ENCODE measurements around the gene LMBR1L.
A peak's percentile ranks its signal among the peaks of the same experiment; 100 is the strongest.
"Not testable (repeated sequence)": the region's sequence is repeated elsewhere in the genome, so short reads cannot be mapped to it uniquely, and the experiment has no call there.

LMBR1L gene, protein sequence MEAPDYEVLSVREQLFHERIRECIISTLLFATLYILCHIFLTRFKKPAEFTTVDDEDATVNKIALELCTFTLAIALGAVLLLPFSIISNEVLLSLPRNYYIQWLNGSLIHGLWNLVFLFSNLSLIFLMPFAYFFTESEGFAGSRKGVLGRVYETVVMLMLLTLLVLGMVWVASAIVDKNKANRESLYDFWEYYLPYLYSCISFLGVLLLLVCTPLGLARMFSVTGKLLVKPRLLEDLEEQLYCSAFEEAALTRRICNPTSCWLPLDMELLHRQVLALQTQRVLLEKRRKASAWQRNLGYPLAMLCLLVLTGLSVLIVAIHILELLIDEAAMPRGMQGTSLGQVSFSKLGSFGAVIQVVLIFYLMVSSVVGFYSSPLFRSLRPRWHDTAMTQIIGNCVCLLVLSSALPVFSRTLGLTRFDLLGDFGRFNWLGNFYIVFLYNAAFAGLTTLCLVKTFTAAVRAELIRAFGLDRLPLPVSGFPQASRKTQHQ

DNA sequence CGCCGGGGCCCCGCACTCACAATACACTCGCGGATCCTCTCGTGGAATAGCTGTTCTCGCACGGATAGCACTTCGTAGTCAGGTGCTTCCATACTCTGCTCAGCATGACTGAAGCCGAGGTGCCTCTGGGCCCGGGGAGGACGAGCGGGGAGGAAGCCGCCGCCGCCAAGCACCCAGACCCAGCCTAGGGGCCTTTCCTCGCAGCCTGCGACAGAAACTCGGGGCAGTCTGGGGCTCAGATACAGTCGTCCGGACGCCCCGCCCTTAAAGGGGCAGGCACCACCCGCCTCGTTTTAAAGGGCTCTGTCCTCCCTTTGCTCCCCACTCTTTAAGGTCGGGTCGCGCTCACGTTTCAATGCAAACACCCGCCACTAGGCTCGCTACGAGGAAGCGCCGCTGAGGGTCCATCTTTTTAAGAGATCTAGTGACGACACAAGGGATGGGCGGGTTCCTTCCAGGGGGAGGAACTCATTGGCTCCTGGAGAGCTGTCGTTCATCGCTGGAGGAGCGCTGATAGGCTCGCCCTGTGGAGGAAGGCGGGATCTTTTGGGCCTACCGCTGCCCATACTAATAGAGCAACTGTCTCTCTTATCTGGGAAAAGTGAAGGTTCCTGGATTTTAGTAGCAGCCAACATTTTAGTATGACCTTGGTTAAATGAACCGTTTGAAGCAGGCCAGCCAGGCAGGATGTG, at the start of gene LMBR1L:
TSS of gene LMBR1L (minus strand) at position 384 of the 692 bp plus-strand sequence. CDS start at position 92, 292 bp downstream.
- peak; percentile 91 for DNase-seq (ENCODE audit: low read depth)

DNA sequence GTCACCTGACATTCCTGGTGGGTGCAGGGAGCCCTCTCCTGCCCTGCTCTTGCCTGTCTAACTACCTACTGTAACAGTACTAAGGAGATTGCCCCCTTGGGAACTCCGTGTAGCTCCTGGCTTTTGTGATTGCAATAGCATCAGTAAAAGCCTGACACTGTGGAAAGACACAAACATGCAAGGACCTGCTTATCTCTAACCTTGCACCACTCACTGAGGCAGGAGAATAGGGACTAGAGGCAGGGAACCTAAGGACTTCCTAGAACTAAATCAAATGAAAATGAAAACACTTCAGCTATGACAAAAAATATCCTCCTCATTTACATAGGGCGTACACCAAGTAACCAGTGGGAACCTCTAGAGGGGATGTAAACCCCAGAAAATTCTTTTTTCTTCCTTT, 49.8 kb upstream of the LMBR1L start:
- DNase-seq (ENCODE audit: low read depth) = no peak

DNA sequence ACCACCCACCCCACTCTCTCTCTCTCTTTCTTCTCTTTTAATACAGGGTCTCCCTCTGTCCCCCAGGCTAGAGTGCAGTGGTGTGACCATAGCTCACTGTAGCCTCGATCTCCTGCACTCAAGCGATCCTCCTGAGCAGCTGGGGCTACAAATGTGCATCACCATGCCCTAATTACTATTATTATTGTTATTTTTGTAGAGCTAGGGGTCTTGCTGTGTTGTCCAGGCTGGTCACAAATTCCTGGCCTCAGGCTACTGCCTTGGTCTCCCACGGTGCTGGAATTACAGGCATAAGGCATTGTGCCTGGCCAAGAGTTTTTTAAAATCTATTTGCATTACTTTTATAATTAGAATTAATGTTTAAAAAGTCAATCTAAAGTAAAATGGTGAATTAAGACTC, 43.6 kb upstream of the LMBR1L start:
- no peak for DNase-seq (ENCODE audit: low read depth)

DNA sequence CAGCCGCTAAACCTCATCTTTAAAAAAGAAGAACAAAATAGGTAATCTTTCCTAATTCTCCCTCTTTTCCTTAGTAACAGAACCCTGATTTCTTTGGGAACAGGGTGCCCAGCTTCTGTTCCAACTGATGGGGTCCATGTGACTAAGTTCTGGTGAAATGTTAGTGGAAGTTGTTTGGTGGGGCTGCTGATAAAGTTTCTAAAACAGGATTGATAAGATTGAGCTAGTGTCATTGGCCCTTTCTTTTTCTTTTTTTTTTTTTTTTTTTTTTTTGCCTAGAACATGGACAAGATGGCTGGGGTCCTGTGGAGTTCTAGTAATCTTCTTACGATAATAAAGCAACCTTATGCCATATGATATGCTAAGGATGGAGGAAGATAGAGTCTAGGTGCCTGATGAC, 36.7 kb upstream of the LMBR1L start:
- no peak for DNase-seq (ENCODE audit: low read depth)

DNA sequence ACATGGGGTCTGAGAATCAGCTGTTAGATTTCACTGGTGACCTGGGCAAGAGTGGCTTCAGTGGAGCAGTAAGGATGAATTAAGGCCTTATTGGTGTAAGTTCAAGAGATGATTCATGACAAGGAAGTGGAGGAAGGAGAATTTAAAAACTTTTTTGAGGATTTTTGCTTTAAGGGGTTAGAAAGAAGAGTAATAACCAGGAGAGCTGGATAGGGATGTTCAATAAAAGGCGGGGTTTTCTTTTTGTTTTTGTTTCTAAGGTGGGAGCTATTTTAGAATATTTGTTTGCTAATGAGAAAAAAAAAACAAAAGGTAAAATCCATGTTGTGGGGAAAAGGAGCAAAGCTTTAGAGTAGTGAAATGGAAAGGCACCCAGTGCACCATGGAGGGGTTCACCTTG, 35.8 kb upstream of the LMBR1L start:
- DNase-seq (ENCODE audit: low read depth) = no peak

DNA sequence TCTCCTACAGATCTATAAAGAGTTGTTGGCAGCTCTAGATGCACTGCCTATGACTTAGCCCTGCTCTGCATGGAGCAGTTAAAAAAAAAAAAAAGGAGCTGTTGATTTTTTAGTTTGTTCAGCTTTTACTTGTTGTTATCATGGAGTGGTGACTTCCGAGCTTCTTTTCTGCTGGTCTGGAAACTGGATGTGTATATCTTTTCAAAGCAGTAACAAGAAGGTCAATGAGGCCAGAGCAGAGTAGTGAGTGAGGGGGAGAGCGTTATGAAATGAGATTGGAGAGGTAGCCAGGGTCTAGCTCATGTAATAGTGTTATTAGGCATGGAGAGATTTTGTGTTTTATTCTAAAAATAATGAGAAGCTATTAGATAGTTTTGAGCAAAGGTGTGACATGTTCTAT, 33.7 kb upstream of the LMBR1L start:
- DNase-seq (ENCODE audit: low read depth) = no peak

DNA sequence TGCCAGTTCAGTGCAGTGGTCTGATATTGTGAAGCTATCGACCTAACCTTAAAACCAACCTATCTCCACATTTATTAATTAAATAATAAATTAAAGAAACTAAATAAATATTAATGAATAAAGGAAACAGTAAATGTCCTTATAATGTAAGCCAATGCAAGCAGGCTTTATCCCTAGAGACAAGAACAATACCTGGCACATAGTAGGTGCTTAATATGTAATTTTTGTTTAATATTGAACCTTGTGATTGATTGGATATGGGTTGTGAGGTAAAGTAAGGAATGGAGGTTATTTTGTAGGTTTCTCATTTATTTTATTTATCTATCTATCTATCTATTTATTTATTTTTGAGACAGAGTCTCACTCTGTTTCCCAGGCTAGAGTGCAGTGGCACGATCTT, 28.4 kb upstream of the LMBR1L start:
- no peak for DNase-seq (ENCODE audit: low read depth)

DNA sequence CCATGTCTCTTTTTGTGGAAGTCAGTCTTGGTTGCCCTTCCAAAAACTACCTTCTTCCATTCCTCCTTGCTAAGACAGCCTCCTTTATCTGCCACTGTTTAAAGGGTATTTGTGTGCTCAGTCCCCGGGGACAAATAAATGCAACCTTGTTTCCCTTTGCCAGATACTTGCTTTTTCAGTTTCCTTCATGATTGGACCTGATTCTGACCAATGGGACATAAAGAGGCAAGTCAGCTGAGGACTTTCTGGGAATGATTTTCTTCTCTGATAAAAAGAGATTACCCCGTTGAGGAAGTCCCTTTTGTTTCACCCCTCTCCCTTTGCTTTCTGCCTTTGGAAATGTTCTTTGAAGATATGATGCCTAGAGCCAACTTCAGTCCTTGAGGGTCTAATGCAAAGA, 27.9 kb upstream of the LMBR1L start:
- DNase-seq (ENCODE audit: low read depth) = no peak

DNA sequence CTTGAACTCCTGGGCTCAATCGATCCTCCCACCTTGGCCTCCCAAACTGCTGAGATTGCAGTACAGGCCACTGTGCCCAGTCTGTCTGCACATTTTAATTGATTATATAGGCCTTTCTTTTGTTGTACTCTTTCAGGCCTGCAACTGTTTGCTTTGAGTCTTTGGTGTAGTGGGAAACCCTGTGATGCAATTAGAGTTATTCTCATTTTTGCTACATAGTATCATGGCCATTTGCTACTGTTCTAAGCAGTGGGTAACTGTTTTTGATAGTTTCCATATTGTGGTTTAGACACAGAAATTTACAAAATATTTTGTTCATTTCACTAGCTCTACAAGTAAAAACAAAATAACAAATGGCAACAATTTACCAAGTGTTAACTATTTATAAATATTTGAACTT, 26.8 kb upstream of the LMBR1L start:
- DNase-seq (ENCODE audit: low read depth) = no peak

DNA sequence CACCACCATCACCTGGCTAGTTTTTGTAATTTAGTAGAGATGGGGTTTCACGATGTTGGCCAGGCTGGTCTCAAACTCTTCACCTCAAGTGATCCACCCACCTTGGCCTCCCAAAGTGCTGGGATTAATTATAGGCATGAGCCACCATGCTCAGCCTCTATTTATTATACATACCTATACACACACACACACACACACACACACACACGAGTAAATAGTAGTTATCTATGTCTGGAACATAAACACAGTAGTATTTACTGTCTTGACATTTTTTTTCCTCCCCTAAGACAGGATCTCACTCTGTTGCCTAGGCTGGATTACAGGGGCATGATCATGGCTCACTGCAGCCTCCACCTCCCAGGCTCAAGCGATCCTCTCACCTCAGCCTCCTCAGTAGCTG, 26.4 kb upstream of the LMBR1L start:
- DNase-seq (ENCODE audit: low read depth) = not testable (repeated sequence)

DNA sequence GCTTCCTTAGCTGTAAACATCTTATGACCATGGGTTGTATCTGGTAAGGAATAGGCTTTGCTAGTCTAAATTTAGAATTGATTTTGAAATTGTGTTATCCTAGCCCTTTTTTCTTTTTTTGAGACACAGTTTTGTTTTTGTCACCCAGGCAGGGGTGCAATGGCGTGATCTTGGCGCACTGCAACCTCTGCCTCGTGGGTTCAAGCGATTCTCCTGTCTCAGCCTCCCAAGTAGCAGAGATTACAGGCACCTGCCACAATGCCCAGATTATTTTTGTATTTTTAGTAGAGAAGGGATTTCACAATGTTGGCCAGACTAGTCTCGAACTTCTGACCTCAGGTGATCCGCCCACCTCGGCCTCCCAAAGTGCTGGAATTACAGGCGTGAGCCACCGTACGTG, 22.9 kb upstream of the LMBR1L start:
- DNase-seq (ENCODE audit: low read depth) = no peak

DNA sequence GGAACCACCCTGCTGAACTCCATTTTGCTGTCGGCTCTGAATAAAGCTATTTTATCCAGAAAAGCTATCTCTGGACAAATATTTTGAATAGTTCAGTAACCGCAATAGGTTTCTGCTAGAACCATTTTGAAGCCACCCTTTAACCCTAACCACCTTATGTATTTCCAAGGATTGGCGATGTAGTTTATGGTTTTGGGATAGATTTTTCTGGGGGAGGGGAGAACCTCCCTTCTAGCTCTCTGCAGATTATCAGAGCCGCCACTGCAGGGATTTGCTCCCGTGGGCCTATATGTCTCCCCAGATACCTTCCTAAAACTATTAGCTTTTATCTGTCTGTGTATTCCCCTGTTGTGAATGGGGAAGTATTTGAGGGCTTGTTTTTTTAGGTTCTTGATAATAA, 22.4 kb upstream of the LMBR1L start:
- DNase-seq (ENCODE audit: low read depth) = no peak

DNA sequence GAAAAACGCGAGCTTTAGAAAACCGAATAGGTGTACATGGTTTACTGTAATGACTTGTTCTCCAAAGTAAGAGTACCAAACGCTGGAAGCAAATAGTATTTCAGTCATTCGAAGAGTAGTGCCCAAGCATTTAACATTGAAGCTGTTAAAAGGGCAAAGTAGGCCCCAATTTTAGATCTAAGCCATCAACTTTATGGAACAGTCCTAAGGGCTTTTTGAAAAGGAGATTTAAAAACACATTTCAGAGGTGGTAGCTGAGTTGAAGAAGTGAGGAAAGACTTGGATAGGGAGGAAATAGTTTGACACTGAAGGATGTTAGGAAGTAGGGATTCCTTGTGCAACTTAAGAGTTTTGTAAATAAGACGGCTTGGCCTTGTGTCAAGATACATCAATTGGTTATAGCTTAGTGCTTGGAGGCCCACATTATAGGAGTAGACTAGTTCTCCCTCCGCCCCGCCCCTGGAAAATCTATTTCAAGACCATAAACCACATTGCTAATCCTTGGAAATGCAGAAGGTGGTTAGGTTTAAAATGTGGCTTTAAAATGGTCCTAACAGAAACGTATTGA, 21.3 kb upstream of the LMBR1L start:
- no peak for DNase-seq (ENCODE audit: low read depth)

DNA sequence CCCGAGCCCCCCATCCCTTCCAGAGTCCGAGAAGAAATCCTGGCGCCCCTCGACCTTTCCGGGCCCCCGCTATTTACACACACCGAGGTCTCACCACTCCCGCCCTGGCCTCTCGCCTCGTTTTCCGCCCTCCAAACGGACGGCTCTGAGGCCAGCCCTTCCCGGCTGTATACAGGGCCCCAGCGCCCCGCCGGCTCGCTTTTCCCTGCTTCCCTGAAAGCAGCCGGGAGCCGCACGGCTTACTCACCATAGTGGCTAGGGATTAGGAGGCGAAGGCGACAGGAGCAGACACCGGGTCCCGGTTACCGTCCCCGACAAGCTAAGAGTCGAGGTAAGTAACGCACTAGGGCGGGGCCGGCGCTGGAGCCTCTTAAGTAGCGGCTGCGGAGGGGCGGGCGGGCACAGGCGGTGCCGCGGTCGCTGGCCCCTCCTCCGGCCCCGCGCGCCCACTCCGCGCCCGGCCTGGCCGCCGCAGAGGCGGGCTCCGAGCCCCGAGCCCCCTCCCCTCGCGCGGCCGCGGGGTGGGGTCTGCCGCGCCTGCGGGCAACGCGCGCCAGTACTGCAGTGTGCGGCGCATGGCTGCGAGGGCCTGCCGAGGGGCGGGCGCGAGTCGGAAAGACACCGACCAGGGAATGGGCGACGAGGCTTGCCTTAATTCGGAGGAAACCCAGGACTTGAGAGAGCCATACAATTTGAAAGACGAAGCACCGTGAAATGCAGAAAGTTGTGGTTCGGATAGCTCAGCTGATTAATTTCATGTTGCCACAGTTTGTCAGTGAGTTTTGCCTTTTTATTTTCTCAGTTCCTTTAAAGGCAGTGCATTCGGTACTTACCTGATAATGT, 20.6 kb upstream of the LMBR1L start, which contains the start of gene TUBA1B:
TSS of gene TUBA1B (minus strand) at position 345 of the 843 bp plus-strand sequence. CDS start at position 250, 95 bp downstream.
- DNase-seq (ENCODE audit: low read depth) = peak; percentile 80

DNA sequence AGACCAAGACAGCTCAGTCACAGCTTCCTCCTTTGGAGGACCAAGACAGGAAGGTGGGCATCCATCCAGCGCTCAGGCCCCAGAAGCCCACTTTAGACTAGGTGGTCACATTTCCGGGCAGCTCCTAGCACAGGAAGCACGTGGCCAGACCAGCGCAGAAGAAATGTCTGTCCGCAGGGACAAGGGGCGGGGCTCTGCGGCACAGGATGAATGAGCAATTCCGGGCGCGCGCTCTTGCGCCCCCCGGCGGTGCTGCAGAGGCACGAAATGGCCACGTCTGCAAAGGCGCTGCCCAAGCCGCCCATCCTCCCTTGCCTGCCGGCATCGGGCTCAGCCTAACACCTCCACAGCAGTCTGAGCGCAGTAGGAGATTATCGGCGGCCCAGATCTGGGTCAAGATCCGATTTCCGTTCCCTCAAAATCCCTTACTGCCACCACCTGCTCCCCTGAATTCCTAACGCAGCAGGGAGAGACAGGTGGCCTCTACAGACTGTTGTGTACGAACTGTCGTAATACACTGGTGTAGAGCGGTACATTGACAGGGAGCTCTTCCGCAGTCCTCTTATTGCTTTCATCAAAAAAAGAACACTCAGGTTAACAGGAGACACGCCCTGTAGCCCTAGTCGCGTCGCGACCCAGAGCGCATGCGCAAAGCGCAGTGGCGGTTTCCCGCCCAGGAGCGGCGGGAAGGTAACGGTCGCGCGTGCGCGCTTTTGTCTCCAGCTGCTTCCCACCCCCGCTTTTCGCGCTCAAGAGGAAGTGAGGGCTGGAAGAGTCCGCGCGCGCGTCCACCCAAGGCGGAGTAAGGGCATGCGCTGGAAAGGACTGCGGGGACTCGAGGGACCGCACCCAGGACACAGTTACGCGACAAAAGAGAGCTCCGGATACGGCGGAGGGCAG, 19.8 kb upstream of the LMBR1L start:
- peak; percentile 81 for DNase-seq (ENCODE audit: low read depth)

DNA sequence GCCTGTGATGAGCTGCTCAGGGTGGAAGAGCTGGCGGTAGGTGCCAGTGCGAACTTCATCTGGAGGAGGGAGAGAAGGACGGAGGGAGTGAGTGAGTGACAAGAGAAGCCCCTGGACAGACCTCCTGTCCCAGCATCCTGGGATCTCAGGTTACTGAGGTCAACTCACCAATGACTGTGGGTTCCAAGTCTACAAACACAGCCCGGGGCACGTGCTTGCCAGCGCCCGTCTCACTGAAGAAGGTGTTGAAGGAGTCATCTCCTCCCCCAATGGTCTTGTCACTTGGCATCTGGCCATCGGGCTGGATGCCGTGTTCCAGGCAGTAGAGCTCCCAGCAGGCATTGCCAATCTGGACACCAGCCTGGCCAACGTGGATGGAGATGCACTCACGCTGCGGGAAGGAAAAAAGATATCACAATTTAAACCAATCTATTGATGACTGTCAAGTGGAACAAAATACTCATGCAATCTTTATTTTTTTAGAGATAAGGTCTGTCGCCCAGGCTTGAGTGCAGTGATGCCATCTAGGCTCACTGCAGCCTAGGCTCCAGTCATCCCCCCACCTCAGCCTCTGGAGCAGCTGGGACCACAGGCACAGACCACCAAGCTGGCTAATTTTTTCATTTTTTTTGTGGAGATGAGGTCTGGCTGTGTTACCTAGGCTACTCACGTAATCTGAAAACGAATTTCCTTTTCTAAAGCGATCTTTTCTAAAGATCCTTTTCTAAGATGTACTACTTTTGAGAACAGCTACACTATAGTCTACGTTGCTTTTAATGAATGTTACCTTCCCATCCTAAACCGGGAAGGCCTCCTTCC, 18.9 kb upstream of the LMBR1L start:
- DNase-seq (ENCODE audit: low read depth) = no peak

DNA sequence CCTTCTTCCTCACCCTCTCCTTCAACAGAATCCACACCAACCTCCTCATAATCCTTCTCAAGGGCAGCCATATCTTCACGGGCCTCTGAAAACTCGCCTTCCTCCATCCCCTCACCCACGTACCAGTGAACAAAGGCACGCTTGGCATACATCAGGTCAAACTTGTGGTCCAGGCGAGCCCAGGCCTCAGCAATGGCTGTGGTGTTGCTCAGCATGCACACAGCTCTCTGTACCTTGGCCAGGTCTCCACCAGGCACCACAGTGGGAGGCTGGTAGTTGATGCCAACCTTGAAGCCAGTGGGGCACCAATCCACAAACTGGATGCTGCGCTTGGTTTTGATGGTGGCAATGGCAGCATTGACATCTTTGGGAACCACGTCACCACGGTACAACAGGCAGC, 17.3 kb upstream of the LMBR1L start:
- not testable (repeated sequence) for DNase-seq (ENCODE audit: low read depth)

DNA sequence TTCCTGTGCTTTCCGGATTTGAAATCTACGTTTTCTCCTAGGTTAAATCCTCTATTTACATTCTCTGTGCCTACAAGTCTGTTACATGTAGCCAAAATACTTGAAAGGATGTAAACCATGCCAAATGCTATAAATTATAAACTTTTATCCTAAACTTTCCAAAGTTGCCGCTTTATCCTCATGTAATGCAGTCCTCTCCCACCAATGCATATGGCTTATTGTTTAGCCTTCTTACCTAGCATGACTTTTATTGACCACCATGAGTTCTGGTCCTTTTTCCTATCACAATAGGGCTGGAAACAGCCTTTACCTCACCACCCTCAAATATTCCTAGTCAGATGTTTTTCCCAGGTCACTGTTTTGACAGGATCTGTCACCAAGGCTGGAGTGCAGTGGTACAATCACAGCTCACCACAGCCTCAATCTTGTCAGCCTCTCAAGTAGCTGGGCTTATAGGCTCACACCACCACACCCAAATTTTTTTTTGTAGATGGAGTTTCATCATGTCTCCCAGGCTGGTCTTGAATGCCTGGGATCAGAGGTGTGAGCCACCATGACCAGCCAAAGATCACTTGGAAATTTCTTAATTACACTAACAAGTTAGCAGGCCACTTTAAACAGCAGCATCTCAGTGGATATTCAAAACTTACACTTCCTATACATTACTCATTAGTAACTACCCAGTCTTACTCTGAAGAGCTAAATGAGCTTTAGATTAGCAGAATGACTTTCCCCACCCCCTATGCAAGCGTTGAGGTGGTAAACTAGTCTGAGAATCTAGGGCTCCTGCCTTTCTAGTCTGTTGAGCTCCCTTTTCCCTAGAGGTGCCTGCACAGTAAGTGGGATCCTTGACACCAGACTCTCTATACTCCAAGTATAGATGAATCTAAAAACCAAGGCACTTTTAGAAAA, 16.5 kb upstream of the LMBR1L start:
- no peak for DNase-seq (ENCODE audit: low read depth)
